ENCODE data around the gene CLCN2. TPM values are rescaled to one million over a fixed set of nuclear protein-coding genes. Genes with fewer than 3 reads are reported as not detected.

Gene CLCN2
- total RNA-seq, 1 experiment from 2014 or later = 23.0 TPM

GRCh38 chr3:184361932-184362667, 695 bp upstream of the CLCN2 start:
- peak overlapping the region; percentile 74 for H3K4me3 ChIP-seq (ENCODE audit: low read depth, low read length)
- POLR2A ChIA-PET = interaction anchor here (0.6 to 1.7 kb wide), 8 partner anchors 9 to 199 kb away, joined by 3 to 8 read pairs (median 4); partner anchors contain the start of gene EPHB3
- TF ChIP-seq CTCF (IDR thresholded peaks at IDR 0.05; ENCODE audit: insufficient read depth in 1 of 2, low read depth in 1 of 2, low read length in 1 of 2, severe bottlenecking in 1 of 2, unreplicated experiment in 1 of 2) = no peak
- BruUV-seq (replicated peaks) = no TSS peak
- Mint-ChIP-seq H3K4me1 (ENCODE audit: low read depth, unreplicated experiment) (peaks cover 11% of the 10 kb centered on the region), H3K9me3 (ENCODE audit: unreplicated experiment) (no peaks in the 10 kb centered on the region), H3K36me3 (ENCODE audit: insufficient read depth, unreplicated experiment) (peaks cover 41% of the 10 kb centered on the region), H3K27ac (ENCODE audit: unreplicated experiment) (peak overlapping the region; percentile 97), H3K4me3 (ENCODE audit: unreplicated experiment) (peak overlapping the region; percentile 97), H3K27me3 (ENCODE audit: insufficient read depth, unreplicated experiment) (no peaks in the 10 kb centered on the region)
- DNase-seq = no peak
- peaks cover 6% of the 10 kb centered on the region; the same call in 1 of the 2 replicates for H3K4me1 ChIP-seq
- H3K36me3 ChIP-seq (ENCODE audit: control insufficient read depth, insufficient read depth, low read length) = 0 out of 2 replicates have a peak, but pooled peaks cover 1% of the 10 kb centered on the region
- no peaks in the 10 kb centered on the region; the same call in 1 of the 2 replicates for H3K27me3 ChIP-seq (replicated peaks; ENCODE audit: control insufficient read depth, insufficient read depth, low read length)
- H3K9me3 ChIP-seq = no peaks in the 10 kb centered on the region
- CTCF ChIA-PET = interaction anchor here (0.9 to 2.6 kb wide), 5 partner anchors 8 to 199 kb away, joined by 3 to 12 read pairs (median 5); partner anchors contain the start of genes EPHB3 and FAM131A
- intact Hi-C loops (cut with micrococcal nuclease; ENCODE audit: unreplicated experiment) = loop anchor here (1.0 kb wide), 1 partner anchor 17 kb away; no protein-coding TSS in a partner anchor

- intact Hi-C loops (cut with micrococcal nuclease; ENCODE audit: unreplicated experiment) = loop anchor here (1.0 kb wide), 1 partner anchor 16 kb away; no protein-coding TSS in a partner anchor
- H3K27ac Mint-ChIP-seq (ENCODE audit: unreplicated experiment) = peak overlapping the region; percentile 79
- DNase-seq = peak in 1 of 2 experiments; percentile 37
- TSS peak; percentile 26 for BruUV-seq (replicated peaks)
- H3K9me3 Mint-ChIP-seq (ENCODE audit: unreplicated experiment) = no peaks in the 10 kb centered on the region
- Histone ChIP-seq H3K27me3 (replicated peaks; ENCODE audit: control insufficient read depth, insufficient read depth, low read length) (no peaks in the 10 kb centered on the region; the same call in 1 of the 2 replicates), H3K4me3 (ENCODE audit: low read depth, low read length) (peak overlapping the region; percentile 74), H3K36me3 (ENCODE audit: control insufficient read depth, insufficient read depth, low read length) (0 out of 2 replicates have a peak, but pooled peaks cover 1% of the 10 kb centered on the region), H3K4me1 (peaks cover 6% of the 10 kb centered on the region; the same call in 1 of the 2 replicates), H3K9me3 (no peaks in the 10 kb centered on the region)
- TF ChIP-seq CTCF (IDR thresholded peaks at IDR 0.05; ENCODE audit: insufficient read depth in 1 of 2, low read depth in 1 of 2, low read length in 1 of 2, severe bottlenecking in 1 of 2, unreplicated experiment in 1 of 2) = no peak
- POLR2A ChIA-PET = interaction anchor here (1.0 kb wide), 1 partner anchor 15 kb away, joined by 3 read pairs; no protein-coding TSS in a partner anchor
- CTCF ChIA-PET = interaction anchor here (1.3 to 1.7 kb wide), 3 partner anchors 10 to 200 kb away, joined by 4 to 5 read pairs (median 5); partner anchors contain the start of gene EPHB3
- peaks cover 11% of the 10 kb centered on the region for H3K4me1 Mint-ChIP-seq (ENCODE audit: low read depth, unreplicated experiment)
- peaks cover 30% of the 10 kb centered on the region for H3K36me3 Mint-ChIP-seq (ENCODE audit: insufficient read depth, unreplicated experiment)
- peak overlapping the region; percentile 97 for H3K4me3 Mint-ChIP-seq (ENCODE audit: unreplicated experiment)
- no peaks in the 10 kb centered on the region for H3K27me3 Mint-ChIP-seq (ENCODE audit: insufficient read depth, unreplicated experiment)
Measured at GRCh38 chr3:184360929-184361531, 375 bp downstream of the CLCN2 start.

All from Caco-2 (cell line).